HEK293 (cell line): ENCODE data around the gene ALOX5.
"Not testable (repeated sequence)": the region's sequence is repeated elsewhere in the genome, so short reads cannot be mapped to it uniquely, and the experiment has no call there.

Experiments
- CTCF ChIA-PET: fragments of 350-600 bp; formaldehyde crosslinking; extraction: SDS; loops from one replicate; lab custom pipeline; 2021; ENCODE audit warnings: antibody characterized with exemption; lab: Yijun Ruan, JAX
- POLR2A ChIA-PET: fragments of 300-600 bp; formaldehyde crosslinking; extraction: SDS; loops from one replicate; lab custom pipeline; 2020; ENCODE audit warnings: antibody characterized with exemption, inconsistent platforms; lab: Yijun Ruan, JAX
- H3K27ac ChIP-seq: fragments of 200-500 bp; sonication (Bioruptor generic); 2 replicates; pipeline ENCODE4 v1.5.1; 2014; ENCODE audit warnings: low read depth, low read length, control low read depth, inconsistent platforms; ENCODE audit errors: extremely low read depth
- H3K36me3 ChIP-seq, 2 experiments: fragments of 200-500 bp in 1 of 2; sonication (Bioruptor generic) in 1 of 2; 1 replicate in 1 of 2; 2 replicates in 1 of 2; pipeline ENCODE4 v1.5.1; 2014 to 2017; ENCODE audit warnings: inconsistent platforms in 2 of 2, low read length in 2 of 2; ENCODE audit not compliant: control insufficient read depth in 2 of 2, insufficient read depth in 1 of 2
- H3K4me1 ChIP-seq: fragments of 200-500 bp; sonication (Bioruptor generic); 2 replicates; pipeline ENCODE4 v1.5.1; 2014; ENCODE audit warnings: mild to moderate bottlenecking, low read length, inconsistent platforms; ENCODE audit not compliant: control insufficient read depth, insufficient read depth
- H3K4me3 ChIP-seq: 2 replicates; pipeline ENCODE4 v1.5.1; 2011; ENCODE audit warnings: low read depth, mild to moderate bottlenecking, control low read depth, low read length, moderate library complexity
- H3K9me3 ChIP-seq: fragments of 200-500 bp; sonication (Bioruptor generic); 2 replicates; pipeline ENCODE4 v1.5.1; 2014; ENCODE audit warnings: low read depth, low read length, inconsistent platforms; ENCODE audit not compliant: control insufficient read depth, insufficient read depth
- KLF7 ChIP-seq: fragments of 450-650 bp; formaldehyde crosslinking; IDR thresholded peaks from 2 replicates; pipeline ENCODE4 v1.5.1; 2016; ENCODE audit warnings: missing biosample characterization, missing genetic modification characterization, borderline replicate concordance
- PRDM1 ChIP-seq: fragments of 450-650 bp; formaldehyde crosslinking; IDR thresholded peaks from 2 replicates; pipeline ENCODE4; 2016; ENCODE audit warnings: missing biosample characterization, missing genetic modification characterization
- TCF7L2 ChIP-seq: IDR thresholded peaks from 2 replicates; pipeline ENCODE4 v1.6.1; 2011; ENCODE audit warnings: low read depth, mild to moderate bottlenecking, inconsistent platforms, low read length, moderate library complexity, borderline replicate concordance
- ZNF121 ChIP-seq: fragments of 450-650 bp; formaldehyde crosslinking; IDR thresholded peaks from 2 replicates; pipeline ENCODE4 v1.5.1; 2016; ENCODE audit warnings: missing biosample characterization, missing genetic modification characterization
- ZNF146 ChIP-seq: fragments of 450-650 bp; formaldehyde crosslinking; IDR thresholded peaks from 2 replicates; pipeline ENCODE4 v1.5.1; 2016; ENCODE audit warnings: missing biosample characterization, missing genetic modification characterization
- ZNF37A ChIP-seq: fragments of 450-650 bp; IDR thresholded peaks from 2 replicates; pipeline ENCODE4 v1.5.1; 2018; ENCODE audit warnings: missing biosample characterization, missing genetic modification characterization
- ZNF514 ChIP-seq: fragments of 450-650 bp; formaldehyde crosslinking; IDR thresholded peaks from 2 replicates; pipeline ENCODE4 v1.5.1; 2016; ENCODE audit warnings: missing biosample characterization, missing genetic modification characterization
- ZNF610 ChIP-seq: fragments of 450-650 bp; formaldehyde crosslinking; IDR thresholded peaks from 2 replicates; pipeline ENCODE4 v1.5.1; 2016; ENCODE audit warnings: missing biosample characterization, missing genetic modification characterization, borderline replicate concordance
- ZNF660 ChIP-seq: fragments of 450-650 bp; IDR thresholded peaks from 2 replicates; pipeline ENCODE4 v1.5.1; 2018; ENCODE audit warnings: missing biosample characterization, mild to moderate bottlenecking, missing genetic modification characterization
- ZNF768 ChIP-seq: fragments of 450-650 bp; formaldehyde crosslinking; IDR thresholded peaks from 2 replicates; pipeline ENCODE4 v1.5.1; 2018; ENCODE audit warnings: missing biosample characterization, mild to moderate bottlenecking, missing genetic modification characterization
- ZSCAN16 ChIP-seq: fragments of 450-650 bp; formaldehyde crosslinking; IDR thresholded peaks from 2 replicates; pipeline ENCODE4 v1.5.1; 2016; ENCODE audit warnings: missing biosample characterization, missing genetic modification characterization
- ZSCAN30 ChIP-seq: fragments of 450-650 bp; IDR thresholded peaks from 2 replicates; pipeline ENCODE4 v1.5.1; 2018; ENCODE audit warnings: missing biosample characterization, mild to moderate bottlenecking, missing genetic modification characterization, moderate library complexity
- TF ChIP-seq, protein P1 (sequence below): fragments of 450-650 bp; formaldehyde crosslinking; IDR thresholded peaks from 2 replicates; pipeline ENCODE4 v1.5.1; 2016; ENCODE audit warnings: missing biosample characterization, missing genetic modification characterization
- TF ChIP-seq, protein P2 (sequence below): fragments of 450-650 bp; formaldehyde crosslinking; IDR thresholded peaks from 2 replicates; pipeline ENCODE4 v1.5.1; 2016; ENCODE audit warnings: missing biosample characterization, missing genetic modification characterization
- TF ChIP-seq, protein P3 (sequence below): fragments of 450-650 bp; formaldehyde crosslinking; IDR thresholded peaks from 2 replicates; pipeline ENCODE4 v1.5.1; 2016; ENCODE audit warnings: missing biosample characterization, missing genetic modification characterization
- TF ChIP-seq, protein P4 (sequence below): fragments of 450-650 bp; formaldehyde crosslinking; IDR thresholded peaks from 2 replicates; pipeline ENCODE4 v1.5.1; 2016; ENCODE audit warnings: missing biosample characterization, missing genetic modification characterization

The ALOX5 gene

DNA sequence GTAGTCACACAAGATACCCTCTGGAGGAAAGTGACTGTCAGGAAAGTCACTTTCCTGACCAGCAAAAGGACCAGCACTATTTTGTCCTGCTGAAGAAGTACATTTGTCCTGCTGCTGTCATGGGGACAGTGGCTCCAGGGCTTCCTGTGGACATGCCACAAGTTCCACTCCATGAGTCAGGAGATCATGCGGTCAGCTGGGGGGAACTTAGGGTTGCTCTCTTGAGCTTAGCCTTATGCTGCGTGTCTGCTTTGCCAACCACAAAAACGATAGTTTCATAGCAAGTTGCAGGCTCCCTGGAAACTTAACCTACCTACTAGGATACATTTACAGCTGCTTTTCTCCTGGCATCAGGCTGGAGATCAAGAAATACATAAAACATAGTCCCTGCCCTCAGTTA lies 19.8 kb upstream of the ALOX5 start (continued):
- TF ChIP-seq, protein P1, sequence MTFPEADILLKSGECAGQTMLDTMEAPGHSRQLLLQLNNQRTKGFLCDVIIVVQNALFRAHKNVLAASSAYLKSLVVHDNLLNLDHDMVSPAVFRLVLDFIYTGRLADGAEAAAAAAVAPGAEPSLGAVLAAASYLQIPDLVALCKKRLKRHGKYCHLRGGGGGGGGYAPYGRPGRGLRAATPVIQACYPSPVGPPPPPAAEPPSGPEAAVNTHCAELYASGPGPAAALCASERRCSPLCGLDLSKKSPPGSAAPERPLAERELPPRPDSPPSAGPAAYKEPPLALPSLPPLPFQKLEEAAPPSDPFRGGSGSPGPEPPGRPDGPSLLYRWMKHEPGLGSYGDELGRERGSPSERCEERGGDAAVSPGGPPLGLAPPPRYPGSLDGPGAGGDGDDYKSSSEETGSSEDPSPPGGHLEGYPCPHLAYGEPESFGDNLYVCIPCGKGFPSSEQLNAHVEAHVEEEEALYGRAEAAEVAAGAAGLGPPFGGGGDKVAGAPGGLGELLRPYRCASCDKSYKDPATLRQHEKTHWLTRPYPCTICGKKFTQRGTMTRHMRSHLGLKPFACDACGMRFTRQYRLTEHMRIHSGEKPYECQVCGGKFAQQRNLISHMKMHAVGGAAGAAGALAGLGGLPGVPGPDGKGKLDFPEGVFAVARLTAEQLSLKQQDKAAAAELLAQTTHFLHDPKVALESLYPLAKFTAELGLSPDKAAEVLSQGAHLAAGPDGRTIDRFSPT, result no peak
- TF ChIP-seq PRDM1 (tag by site-specific recombination) (no peak), ZNF37A (no peak)
- TF ChIP-seq, protein P2, sequence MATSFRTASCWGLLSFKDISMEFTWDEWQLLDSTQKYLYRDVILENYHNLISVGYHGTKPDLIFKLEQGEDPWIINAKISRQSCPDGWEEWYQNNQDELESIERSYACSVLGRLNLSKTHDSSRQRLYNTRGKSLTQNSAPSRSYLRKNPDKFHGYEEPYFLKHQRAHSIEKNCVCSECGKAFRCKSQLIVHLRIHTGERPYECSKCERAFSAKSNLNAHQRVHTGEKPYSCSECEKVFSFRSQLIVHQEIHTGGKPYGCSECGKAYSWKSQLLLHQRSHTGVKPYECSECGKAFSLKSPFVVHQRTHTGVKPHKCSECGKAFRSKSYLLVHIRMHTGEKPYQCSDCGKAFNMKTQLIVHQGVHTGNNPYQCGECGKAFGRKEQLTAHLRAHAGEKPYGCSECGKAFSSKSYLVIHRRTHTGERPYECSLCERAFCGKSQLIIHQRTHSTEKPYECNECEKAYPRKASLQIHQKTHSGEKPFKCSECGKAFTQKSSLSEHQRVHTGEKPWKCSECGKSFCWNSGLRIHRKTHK, result no peak

DNA sequence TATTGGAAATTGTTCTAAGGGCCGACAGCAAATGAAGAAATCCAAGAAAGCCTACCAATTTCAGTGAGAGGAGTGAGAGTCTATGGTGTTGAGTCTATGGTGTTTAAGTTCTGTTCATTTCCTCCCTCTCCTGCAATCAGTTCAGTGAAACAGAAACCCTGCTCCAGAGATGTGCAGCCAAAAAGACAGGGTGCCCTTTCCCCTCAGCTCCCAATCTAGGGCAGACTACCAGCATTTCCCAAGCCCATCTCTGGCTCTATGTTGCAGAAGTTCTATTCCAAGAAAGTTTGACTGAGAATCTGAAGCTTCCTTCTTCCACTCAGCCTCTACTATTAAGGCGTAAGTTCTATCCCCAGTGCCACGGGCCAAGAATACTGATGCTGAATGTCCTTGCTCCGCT lies 18.5 kb upstream of the ALOX5 start:
- Histone ChIP-seq H3K4me1 (no peaks in the 10 kb centered on the region), H3K4me3 (no peak overlapping the region), H3K27ac (no peak overlapping the region), H3K9me3 (no peaks in the 10 kb centered on the region), H3K36me3 (no peaks in the 10 kb centered on the region)
- POLR2A ChIA-PET, result interaction anchor here (0.5 kb wide), 1 partner anchor 652 kb away, joined by 3 read pairs; no protein-coding TSS in a partner anchor
- CTCF ChIA-PET, result no interaction called here
- TF ChIP-seq ZNF768 (tag by site-specific recombination) (no peak), ZNF121 (tag by site-specific recombination) (no peak), TCF7L2 (no peak), ZNF610 (tag by site-specific recombination) (no peak), ZNF146 (tag by site-specific recombination) (no peak), ZSCAN16 (tag by site-specific recombination) (no peak), ZNF514 (tag by site-specific recombination) (no peak), ZNF660 (tag by site-specific recombination) (no peak), KLF7 (tag by site-specific recombination) (no peak), ZSCAN30 (tag by site-specific recombination) (no peak)
- TF ChIP-seq, protein P3, sequence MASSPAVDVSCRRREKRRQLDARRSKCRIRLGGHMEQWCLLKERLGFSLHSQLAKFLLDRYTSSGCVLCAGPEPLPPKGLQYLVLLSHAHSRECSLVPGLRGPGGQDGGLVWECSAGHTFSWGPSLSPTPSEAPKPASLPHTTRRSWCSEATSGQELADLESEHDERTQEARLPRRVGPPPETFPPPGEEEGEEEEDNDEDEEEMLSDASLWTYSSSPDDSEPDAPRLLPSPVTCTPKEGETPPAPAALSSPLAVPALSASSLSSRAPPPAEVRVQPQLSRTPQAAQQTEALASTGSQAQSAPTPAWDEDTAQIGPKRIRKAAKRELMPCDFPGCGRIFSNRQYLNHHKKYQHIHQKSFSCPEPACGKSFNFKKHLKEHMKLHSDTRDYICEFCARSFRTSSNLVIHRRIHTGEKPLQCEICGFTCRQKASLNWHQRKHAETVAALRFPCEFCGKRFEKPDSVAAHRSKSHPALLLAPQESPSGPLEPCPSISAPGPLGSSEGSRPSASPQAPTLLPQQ (tag by site-specific recombination), result no peak
- TF ChIP-seq, protein P4, sequence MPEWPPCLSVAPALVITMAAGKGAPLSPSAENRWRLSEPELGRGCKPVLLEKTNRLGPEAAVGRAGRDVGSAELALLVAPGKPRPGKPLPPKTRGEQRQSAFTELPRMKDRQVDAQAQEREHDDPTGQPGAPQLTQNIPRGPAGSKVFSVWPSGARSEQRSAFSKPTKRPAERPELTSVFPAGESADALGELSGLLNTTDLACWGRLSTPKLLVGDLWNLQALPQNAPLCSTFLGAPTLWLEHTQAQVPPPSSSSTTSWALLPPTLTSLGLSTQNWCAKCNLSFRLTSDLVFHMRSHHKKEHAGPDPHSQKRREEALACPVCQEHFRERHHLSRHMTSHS (tag by site-specific recombination), result no peak

DNA sequence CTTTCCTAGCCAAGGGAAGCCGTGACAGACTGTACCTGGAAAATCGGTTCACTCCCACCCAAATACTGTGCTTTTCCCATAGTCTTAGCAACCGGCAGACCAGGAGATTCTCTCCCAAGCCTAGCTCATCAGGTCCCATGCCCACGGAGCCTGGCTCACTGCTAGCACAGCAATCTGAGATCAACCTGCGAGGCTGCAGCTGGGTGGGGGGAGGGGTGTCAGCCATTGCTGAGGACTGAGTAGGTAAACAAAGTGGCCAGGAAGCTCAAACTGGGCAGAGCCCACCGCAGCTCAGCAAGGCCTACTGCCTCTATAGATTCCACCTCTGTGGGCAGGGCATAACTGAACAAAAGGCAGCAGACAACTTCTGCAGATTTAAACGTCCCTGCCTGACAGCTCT lies 15.1 kb upstream of the ALOX5 start:
- H3K4me3 ChIP-seq, H3K27ac ChIP-seq, CTCF ChIA-PET, POLR2A ChIA-PET, H3K9me3 ChIP-seq, H3K36me3 ChIP-seq, H3K4me1 ChIP-seq: not testable (repeated sequence)
